Ishikawa (cell line): Measurements from ENCODE around the gene RGS4.

ENCODE experiments used
- CEBPB ChIP-seq: IDR thresholded peaks from 2 replicates; pipeline ENCODE4 v1.6.1; 2012
- CREB1 ChIP-seq: IDR thresholded peaks from 2 replicates; pipeline ENCODE4 v1.6.1; 2012; ENCODE audit warnings: low read depth
- EGR1 ChIP-seq: IDR thresholded peaks from 2 replicates; pipeline ENCODE4 v1.6.1; 2012
- EP300 ChIP-seq: IDR thresholded peaks from 2 replicates; pipeline ENCODE4 v1.6.1; 2012; ENCODE audit warnings: borderline replicate concordance
- FOXM1 ChIP-seq: IDR thresholded peaks from 2 replicates; pipeline ENCODE4 v1.6.1; 2012; ENCODE audit warnings: low read depth, borderline replicate concordance
- MAX ChIP-seq: IDR thresholded peaks from 2 replicates; pipeline ENCODE4 v1.6.1; 2012
- NFIC ChIP-seq: IDR thresholded peaks from 2 replicates; pipeline ENCODE4 v1.6.1; 2012
- RAD21 ChIP-seq: IDR thresholded peaks from 2 replicates; pipeline ENCODE4 v1.6.1; 2012; ENCODE audit warnings: low read depth
- REST ChIP-seq: IDR thresholded peaks from 2 replicates; pipeline ENCODE4 v1.6.1; 2012; ENCODE audit warnings: low read depth, mild to moderate bottlenecking
- TAF1 ChIP-seq: IDR thresholded peaks from 2 replicates; pipeline ENCODE4 v1.6.1; 2012; ENCODE audit warnings: low read depth, mild to moderate bottlenecking
- TCF12 ChIP-seq: IDR thresholded peaks from 2 replicates; pipeline ENCODE4 v1.6.1; 2012; ENCODE audit warnings: low read depth
- TEAD4 ChIP-seq: IDR thresholded peaks from 2 replicates; pipeline ENCODE4 v1.6.1; 2012
- USF1 ChIP-seq: IDR thresholded peaks from 2 replicates; pipeline ENCODE4 v1.6.1; 2012
- YY1 ChIP-seq: IDR thresholded peaks from 2 replicates; pipeline ENCODE4 v1.6.1; 2012; ENCODE audit warnings: low read depth
- ZBTB7A ChIP-seq: IDR thresholded peaks from 2 replicates; pipeline ENCODE4 v1.6.1; 2012; ENCODE audit warnings: low read depth

The RGS4 gene

GRCh38 chr1:163069655-163070277 lies 605 bp downstream of the RGS4 start:
- TF ChIP-seq MAX (no peak), CREB1 (no peak), RAD21 (no peak), EGR1 (no peak), REST (no peak), USF1 (no peak), CEBPB (no peak), EP300 (no peak), NFIC (no peak), TEAD4 (no peak), TCF12 (no peak), ZBTB7A (no peak), YY1 (no peak), TAF1 (no peak), FOXM1 (no peak)

- TF ChIP-seq RAD21, result peak; percentile 66
- no peak for TF ChIP-seq NFIC
Observed at GRCh38 chr1:163071405-163072255, 2.5 kb downstream of the RGS4 start.

GRCh38 chr1:163072658-163073057 lies 3.5 kb downstream of the RGS4 start:
- TF ChIP-seq MAX, result no peak
- TF ChIP-seq CREB1, result no peak
- TF ChIP-seq EP300, result no peak
- TF ChIP-seq TCF12, result no peak
- no peak for TF ChIP-seq TAF1
- no peak for TF ChIP-seq USF1
- no peak for TF ChIP-seq REST
- no peak for TF ChIP-seq CEBPB
- no peak for TF ChIP-seq YY1
- TF ChIP-seq ZBTB7A, result no peak
- no peak for TF ChIP-seq EGR1
- TF ChIP-seq NFIC, result no peak
- no peak for TF ChIP-seq RAD21

- TF ChIP-seq REST (no peak), FOXM1 (no peak), TCF12 (no peak), MAX (no peak), TAF1 (no peak), YY1 (no peak), EGR1 (no peak), NFIC (no peak)
Observed at GRCh38 chr1:163074004-163074403, 4.8 kb downstream of the RGS4 start.
